ENCODE measurements around the gene MAPKAPK5.
"Not testable (repeated sequence)": the region's sequence is repeated elsewhere in the genome, so short reads cannot be mapped to it uniquely, and the experiment has no call there.

Gene MAPKAPK5

DNA sequence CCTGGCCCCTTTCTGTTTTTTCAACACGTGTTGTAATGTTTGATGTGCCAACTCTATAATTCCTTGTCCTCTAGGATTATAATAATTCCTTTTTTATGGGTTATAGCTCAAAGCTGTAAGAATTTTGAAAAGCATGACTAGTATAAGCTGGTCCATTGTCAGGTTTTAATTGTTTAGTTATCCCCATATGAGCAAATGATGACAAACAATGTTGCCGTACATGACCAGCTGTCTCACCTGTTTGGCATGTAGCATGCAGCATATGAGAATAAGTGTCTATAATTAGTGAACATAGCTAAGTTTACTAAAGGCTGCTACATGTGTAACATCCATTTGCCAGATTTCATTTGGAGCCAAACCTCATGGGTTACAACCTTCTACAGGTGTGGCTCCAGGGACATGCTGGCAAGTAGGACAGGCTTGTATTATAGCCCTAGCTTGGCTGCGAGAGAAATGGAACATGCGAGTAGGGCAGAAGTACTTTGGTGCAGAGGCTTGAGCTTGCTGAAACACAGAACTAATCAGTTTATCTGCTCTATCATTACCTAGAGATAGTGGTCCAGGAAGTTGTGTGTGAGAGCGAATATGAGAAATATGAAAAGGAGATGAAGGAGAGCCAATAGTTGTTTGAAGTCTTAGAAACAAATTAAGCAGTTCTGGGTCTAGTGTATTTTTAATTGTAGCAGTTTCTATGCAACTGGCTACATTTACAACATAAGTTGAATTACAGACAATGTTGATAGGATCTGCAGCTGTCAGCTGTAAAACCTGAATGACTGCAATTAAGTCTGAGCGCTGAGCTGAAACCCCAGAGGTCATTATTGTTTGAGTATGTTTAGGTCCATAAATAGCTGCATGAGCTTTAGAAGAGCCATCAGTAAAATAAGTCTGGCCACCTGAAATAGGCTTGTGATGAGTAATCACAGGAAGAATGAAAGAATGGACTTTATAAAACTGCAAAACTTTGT, 22.6 kb upstream of the MAPKAPK5 start:
- H3K4me3 Mint-ChIP-seq, result no peak overlapping the region
- no peak for DNase-seq (ENCODE audit: low spot score in 2 of 2)
- H3K27ac Mint-ChIP-seq (ENCODE audit: low read depth), result no peak overlapping the region
- no peaks in the 10 kb centered on the region for H3K9me3 Mint-ChIP-seq
- H3K27me3 Mint-ChIP-seq, result peaks cover 44% of the 10 kb centered on the region
- no peak for ATAC-seq (replicated peaks; ENCODE audit: extremely low read depth, poor library complexity, severe bottlenecking)
- H3K4me1 Mint-ChIP-seq, result no peaks in the 10 kb centered on the region
- no peaks in the 10 kb centered on the region for H3K36me3 Mint-ChIP-seq (ENCODE audit: insufficient read depth)

DNA sequence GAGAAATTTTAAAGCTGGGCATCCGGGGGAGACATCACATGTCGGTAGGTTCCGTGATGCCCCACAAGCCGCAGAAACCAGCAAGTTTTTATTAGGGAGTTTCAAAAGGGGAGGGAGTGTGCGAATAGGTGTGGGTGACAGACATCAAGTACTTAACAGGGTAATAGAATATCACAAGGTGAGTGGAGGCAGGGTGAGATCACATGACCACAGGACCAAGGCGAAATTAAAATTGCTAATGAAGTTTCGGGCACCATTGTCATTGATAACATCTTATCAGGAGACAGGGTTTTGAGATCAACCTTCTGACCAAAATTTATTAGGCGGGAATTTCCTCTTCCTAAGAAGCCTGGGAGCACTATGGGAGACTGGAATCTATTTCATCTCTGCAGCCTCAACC, 21.2 kb upstream of the MAPKAPK5 start:
- not testable (repeated sequence) for DNase-seq (ENCODE audit: low spot score in 2 of 2); H3K4me3 Mint-ChIP-seq; H3K9me3 Mint-ChIP-seq; H3K36me3 Mint-ChIP-seq (ENCODE audit: insufficient read depth); ATAC-seq (replicated peaks; ENCODE audit: extremely low read depth, poor library complexity, severe bottlenecking); H3K27ac Mint-ChIP-seq (ENCODE audit: low read depth); H3K4me1 Mint-ChIP-seq
- H3K27me3 Mint-ChIP-seq, result peaks cover 57% of the 10 kb centered on the region

DNA sequence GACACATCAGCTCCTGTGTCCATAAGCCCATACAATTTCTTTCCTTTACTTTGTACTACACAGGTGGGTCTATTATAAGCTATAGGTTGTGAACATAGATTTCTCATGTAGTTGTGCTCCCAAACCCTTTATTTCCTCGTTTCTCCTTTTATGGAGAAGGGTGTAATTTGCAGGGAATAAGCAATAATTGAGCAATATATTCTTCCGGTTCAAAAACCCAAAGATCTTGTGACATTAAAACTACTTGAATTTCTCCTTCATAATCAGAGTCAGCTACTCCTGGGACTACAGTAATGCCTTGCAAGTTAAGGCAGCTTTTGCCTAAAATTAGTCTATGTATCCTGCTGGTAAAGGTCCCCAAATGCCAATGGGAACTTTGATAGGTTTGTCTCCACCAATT, 19.1 kb upstream of the MAPKAPK5 start:
- Mint-ChIP-seq H3K4me1 (no peaks in the 10 kb centered on the region), H3K27me3 (peaks cover 57% of the 10 kb centered on the region), H3K27ac (ENCODE audit: low read depth) (no peak overlapping the region), H3K4me3 (no peak overlapping the region), H3K36me3 (ENCODE audit: insufficient read depth) (no peaks in the 10 kb centered on the region), H3K9me3 (no peaks in the 10 kb centered on the region)
- no peak for ATAC-seq (replicated peaks; ENCODE audit: extremely low read depth, poor library complexity, severe bottlenecking)
- DNase-seq (ENCODE audit: low spot score in 2 of 2), result no peak

DNA sequence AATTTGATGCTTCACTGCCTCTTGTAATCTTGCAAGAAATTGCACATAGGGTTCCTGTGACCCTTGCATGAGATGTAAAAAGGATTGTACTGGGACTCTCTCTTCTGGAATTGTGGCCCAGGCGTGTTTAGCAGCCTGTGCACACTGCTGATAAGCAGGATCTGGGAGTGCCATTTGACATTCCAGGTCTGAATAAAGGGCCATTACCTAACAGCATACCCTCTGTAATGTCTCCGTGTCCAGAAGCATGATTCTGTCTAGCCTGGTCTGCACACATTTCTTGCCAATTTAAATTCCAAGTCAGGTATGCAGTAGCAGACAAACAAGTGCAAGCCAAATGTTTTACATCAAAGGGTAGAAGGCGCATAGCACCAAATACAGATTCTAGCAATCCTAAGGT, 18.1 kb upstream of the MAPKAPK5 start:
- DNase-seq (ENCODE audit: low spot score in 2 of 2) (no peak), ATAC-seq (replicated peaks; ENCODE audit: extremely low read depth, poor library complexity, severe bottlenecking) (no peak)
- H3K4me1 Mint-ChIP-seq, result no peaks in the 10 kb centered on the region
- no peak overlapping the region for H3K4me3 Mint-ChIP-seq
- no peaks in the 10 kb centered on the region for H3K36me3 Mint-ChIP-seq (ENCODE audit: insufficient read depth)
- no peaks in the 10 kb centered on the region for H3K9me3 Mint-ChIP-seq
- H3K27ac Mint-ChIP-seq (ENCODE audit: low read depth), result no peak overlapping the region
- H3K27me3 Mint-ChIP-seq, result peaks cover 57% of the 10 kb centered on the region

DNA sequence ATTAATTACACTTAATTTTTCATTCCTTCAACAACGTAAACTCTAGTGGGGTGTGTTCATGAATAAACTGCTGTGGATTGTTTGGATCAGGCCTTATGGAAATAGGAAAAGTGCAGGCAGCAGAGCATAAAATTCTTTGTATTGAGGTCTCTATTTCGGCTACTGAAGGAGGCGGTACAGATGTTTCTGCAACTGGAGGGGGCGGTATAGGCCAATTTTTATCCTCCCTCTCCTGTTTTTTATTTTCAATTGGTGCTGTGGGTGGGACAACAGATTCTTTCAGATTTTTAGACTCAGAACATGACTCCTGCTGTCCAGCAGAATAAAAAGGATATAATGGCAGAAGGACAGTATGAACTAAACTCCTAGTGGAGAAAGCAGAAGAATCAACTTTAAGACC, 17.7 kb upstream of the MAPKAPK5 start:
- H3K4me3 Mint-ChIP-seq; H3K36me3 Mint-ChIP-seq (ENCODE audit: insufficient read depth); H3K27ac Mint-ChIP-seq (ENCODE audit: low read depth); H3K4me1 Mint-ChIP-seq; H3K9me3 Mint-ChIP-seq; DNase-seq (ENCODE audit: low spot score in 2 of 2); ATAC-seq (replicated peaks; ENCODE audit: extremely low read depth, poor library complexity, severe bottlenecking): not testable (repeated sequence)
- peaks cover 57% of the 10 kb centered on the region for H3K27me3 Mint-ChIP-seq

DNA sequence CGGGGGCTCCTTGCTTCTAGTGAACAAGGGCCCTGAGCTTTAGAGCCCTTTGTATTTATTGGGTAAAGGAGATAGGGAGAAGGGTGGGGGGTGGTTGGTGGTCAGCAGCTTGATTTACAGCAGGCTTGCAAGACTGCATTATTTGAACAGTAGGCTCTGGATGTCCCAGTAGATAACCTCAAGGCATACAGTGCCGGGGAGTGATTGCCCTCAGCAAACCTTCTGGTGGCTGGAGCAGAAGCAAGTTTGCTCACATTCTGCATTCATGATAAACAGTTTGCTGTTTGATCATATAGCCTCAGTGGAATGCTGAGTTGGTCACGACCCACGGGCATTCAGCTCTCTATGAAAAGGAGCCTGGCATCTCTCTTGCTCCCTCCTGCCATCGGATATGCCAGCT, 16.5 kb upstream of the MAPKAPK5 start:
- Mint-ChIP-seq H3K27ac (ENCODE audit: low read depth) (no peak overlapping the region), H3K4me1 (no peaks in the 10 kb centered on the region)

DNA sequence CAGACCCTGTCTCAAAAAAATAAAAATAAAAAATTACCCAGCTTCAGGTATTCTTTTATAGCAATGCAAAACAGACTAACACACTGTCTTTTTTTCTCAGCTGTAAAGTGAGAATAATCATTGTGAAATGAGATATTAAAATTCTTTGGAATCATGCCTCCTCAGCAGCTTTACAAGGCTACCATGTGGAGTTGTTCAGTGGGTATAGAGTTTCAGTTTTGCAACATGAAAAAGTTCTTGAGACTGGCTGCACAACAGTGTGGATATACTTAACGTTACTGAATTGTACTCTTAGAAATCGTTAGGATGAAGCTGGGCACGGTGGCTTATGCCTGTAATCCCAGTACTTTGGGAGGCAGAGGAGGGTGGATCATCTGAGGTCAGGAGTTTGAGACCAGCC, 15.7 kb upstream of the MAPKAPK5 start:
- ATAC-seq (replicated peaks; ENCODE audit: extremely low read depth, poor library complexity, severe bottlenecking), result no peak
- Mint-ChIP-seq H3K4me3 (no peak overlapping the region), H3K27me3 (peaks cover 45% of the 10 kb centered on the region), H3K9me3 (no peaks in the 10 kb centered on the region), H3K4me1 (no peaks in the 10 kb centered on the region), H3K27ac (ENCODE audit: low read depth) (no peak overlapping the region), H3K36me3 (ENCODE audit: insufficient read depth) (no peaks in the 10 kb centered on the region)
- DNase-seq (ENCODE audit: low spot score in 2 of 2), result no peak

More for the DNA sequence above, 16.5 kb upstream of the MAPKAPK5 start:
- no peak overlapping the region for H3K4me3 Mint-ChIP-seq
- no peaks in the 10 kb centered on the region for H3K9me3 Mint-ChIP-seq
- H3K36me3 Mint-ChIP-seq (ENCODE audit: insufficient read depth), result no peaks in the 10 kb centered on the region
- ATAC-seq (replicated peaks; ENCODE audit: extremely low read depth, poor library complexity, severe bottlenecking), result no peak
- no peak for DNase-seq (ENCODE audit: low spot score in 2 of 2)
- peaks cover 53% of the 10 kb centered on the region for H3K27me3 Mint-ChIP-seq

DNA sequence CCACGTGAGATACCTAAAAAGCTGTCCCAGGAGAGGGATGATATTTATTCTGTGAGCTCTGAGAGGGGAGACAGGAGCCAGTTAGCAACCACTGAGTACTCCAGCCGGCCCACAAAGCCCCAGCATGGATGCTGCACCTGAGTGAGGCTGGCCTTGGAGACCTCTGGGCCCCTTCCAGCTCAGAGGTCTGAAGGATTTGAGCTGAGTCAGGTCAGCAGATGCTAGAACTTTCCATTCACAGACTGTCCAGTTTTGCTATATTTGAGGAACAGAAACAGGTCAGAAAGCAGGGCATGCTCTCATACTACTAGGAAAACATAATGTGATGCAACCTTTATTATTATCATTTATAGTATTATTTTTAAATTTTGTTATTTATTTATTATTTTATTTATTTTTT, 15.0 kb upstream of the MAPKAPK5 start:
- Mint-ChIP-seq H3K4me1 (no peaks in the 10 kb centered on the region), H3K27ac (ENCODE audit: low read depth) (no peak overlapping the region)
- ATAC-seq (replicated peaks; ENCODE audit: extremely low read depth, poor library complexity, severe bottlenecking), result no peak

DNA sequence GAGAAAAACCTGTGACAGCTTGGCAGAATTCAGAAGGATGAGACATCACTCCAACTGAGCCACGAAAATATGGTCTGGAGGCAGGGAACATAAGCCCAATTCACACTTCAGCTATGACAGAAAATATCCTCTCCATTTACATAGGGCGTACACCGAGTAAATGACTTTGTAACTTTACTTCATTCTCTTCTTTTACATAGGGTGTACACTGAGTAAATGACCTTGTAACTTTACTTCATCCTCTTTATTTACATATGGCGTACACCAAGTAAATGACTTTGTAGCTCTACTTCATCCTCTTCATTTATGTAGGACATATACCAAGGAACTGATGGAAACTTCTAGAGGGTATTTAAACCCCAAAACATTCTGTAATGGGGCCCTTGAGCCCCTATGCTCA, 14.1 kb upstream of the MAPKAPK5 start:
- Mint-ChIP-seq H3K4me1 (no peaks in the 10 kb centered on the region), H3K9me3 (no peaks in the 10 kb centered on the region), H3K4me3 (no peak overlapping the region), H3K36me3 (ENCODE audit: insufficient read depth) (no peaks in the 10 kb centered on the region), H3K27me3 (peaks cover 36% of the 10 kb centered on the region), H3K27ac (ENCODE audit: low read depth) (no peak overlapping the region)
- DNase-seq (ENCODE audit: low spot score in 2 of 2) (no peak), ATAC-seq (replicated peaks; ENCODE audit: extremely low read depth, poor library complexity, severe bottlenecking) (no peak)

More for the DNA sequence above, 15.0 kb upstream of the MAPKAPK5 start:
- H3K4me3 Mint-ChIP-seq, result no peak overlapping the region
- no peak for DNase-seq (ENCODE audit: low spot score in 2 of 2)
- H3K36me3 Mint-ChIP-seq (ENCODE audit: insufficient read depth), result no peaks in the 10 kb centered on the region
- no peaks in the 10 kb centered on the region for H3K9me3 Mint-ChIP-seq
- H3K27me3 Mint-ChIP-seq, result peaks cover 39% of the 10 kb centered on the region

DNA sequence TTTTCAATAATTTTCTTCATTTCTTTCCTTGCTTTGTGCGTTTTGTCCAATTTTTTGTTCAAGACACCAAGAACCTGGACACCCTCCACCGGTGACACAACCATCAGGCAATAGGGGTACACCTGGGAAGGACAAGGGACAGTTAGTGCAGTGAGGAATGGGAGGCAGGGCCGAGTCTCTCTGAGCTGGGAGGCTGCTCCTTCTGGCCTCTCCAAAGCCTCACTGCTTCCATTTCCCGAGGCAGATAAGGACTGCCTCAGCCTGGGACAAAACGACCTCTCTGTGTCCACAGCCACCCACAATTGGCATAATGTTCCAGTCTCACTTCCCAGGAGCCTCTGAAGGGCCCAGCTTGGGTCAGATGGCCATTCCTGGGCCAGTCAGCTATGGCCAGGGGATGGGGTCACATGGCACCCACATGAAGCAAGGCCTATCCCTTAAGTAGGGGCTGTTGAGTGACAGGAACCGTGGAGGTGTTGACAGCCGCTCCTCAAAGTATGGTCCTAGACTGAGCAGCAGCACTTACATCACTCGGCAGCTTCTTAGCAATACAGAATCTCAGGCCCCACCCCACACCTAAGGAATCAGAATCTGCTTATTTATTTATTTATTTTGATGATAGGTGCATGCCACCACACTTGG, 13.6 kb upstream of the MAPKAPK5 start:
- Mint-ChIP-seq H3K4me1 (no peaks in the 10 kb centered on the region), H3K27me3 (peaks cover 31% of the 10 kb centered on the region), H3K4me3 (no peak overlapping the region), H3K9me3 (no peaks in the 10 kb centered on the region), H3K27ac (ENCODE audit: low read depth) (no peak overlapping the region), H3K36me3 (ENCODE audit: insufficient read depth) (no peaks in the 10 kb centered on the region)
- ATAC-seq (replicated peaks; ENCODE audit: extremely low read depth, poor library complexity, severe bottlenecking) (no peak), DNase-seq (ENCODE audit: low spot score in 2 of 2) (no peak)

DNA sequence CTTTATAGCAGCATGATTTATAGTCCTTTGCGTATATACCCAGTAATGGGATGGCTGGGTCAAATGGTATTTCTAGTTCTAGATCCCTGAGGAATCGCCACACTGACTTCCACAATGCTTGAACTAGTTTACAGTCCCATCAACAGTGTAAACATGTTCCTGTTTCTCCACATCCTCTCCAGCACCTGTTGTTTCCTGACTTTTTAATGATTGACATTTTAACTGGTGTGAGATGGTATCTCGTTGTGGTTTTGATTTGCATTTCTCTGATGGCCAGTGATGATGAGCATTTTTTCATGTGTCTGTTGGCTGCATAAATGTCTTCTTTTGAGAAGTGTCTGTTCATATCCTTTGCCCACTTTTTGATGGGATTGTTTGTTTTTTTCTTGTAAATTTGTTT, 12.4 kb upstream of the MAPKAPK5 start:
- not testable (repeated sequence) for DNase-seq (ENCODE audit: low spot score in 2 of 2); ATAC-seq (replicated peaks; ENCODE audit: extremely low read depth, poor library complexity, severe bottlenecking); H3K4me3 Mint-ChIP-seq; H3K27ac Mint-ChIP-seq (ENCODE audit: low read depth); H3K36me3 Mint-ChIP-seq (ENCODE audit: insufficient read depth); H3K9me3 Mint-ChIP-seq; H3K4me1 Mint-ChIP-seq
- H3K27me3 Mint-ChIP-seq, result peaks cover 20% of the 10 kb centered on the region

DNA sequence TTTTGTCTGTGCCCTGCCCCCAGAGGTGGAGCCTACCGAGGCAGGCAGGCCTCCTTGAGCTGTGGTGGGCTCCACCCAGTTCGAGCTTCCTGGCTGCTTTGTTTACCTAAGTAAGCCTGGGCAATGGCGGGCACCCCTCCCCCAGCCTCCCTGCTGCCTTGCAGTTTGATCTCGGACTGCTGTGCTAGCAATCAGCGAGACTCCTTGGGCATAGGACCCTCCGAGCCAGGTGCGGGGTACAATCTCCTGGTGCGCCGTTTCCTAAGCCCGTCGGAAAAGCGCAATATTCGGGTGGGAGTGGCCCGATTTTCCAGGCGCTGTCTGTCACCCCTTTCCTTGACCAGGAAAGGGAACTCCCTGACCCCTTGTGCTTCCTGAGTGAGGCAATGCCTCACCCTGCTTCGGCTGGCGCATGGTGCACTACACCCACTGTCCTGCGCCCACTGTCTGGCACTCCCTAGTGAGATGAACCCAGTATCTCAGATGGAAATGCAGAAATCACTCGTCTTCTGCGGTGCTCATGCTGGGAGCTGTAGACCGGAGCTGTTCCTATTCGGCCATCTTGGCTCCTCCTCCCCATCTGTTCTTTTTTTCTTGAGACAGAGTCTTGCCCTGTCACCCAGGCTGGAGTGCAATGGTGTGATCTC, 7.2 kb upstream of the MAPKAPK5 start:
- peak overlapping the region; percentile 46 for H3K4me3 Mint-ChIP-seq
- H3K9me3 Mint-ChIP-seq; ATAC-seq (replicated peaks; ENCODE audit: extremely low read depth, poor library complexity, severe bottlenecking); H3K27me3 Mint-ChIP-seq; DNase-seq (ENCODE audit: low spot score in 2 of 2): not testable (repeated sequence)
- H3K27ac Mint-ChIP-seq (ENCODE audit: low read depth), result peak overlapping the region; percentile 25
- H3K4me1 Mint-ChIP-seq, result peaks cover 19% of the 10 kb centered on the region
- H3K36me3 Mint-ChIP-seq (ENCODE audit: insufficient read depth), result peaks cover 11% of the 10 kb centered on the region

Data from central memory CD8-positive, alpha-beta T cell (primary cell).